ENCODE data around the gene PLSCR5. TPM values are rescaled to one million over a fixed set of nuclear protein-coding genes. Genes with fewer than 3 reads are reported as not detected.

Gene PLSCR5
- total and polyA plus RNA-seq, 4 donors: not detected

GRCh38 chr3:146561879-146562278 is 43.3 kb downstream of the PLSCR5 start:
- TF ChIP-seq RXRA (IDR thresholded peaks at IDR 0.05) (no peak), ATF3 (IDR thresholded peaks at IDR 0.05) (no peak), RAD21 (IDR thresholded peaks at IDR 0.05) (no peak)

GRCh38 chr3:146561463-146561862 is 43.7 kb downstream of the PLSCR5 start:
- H3K4me1 ChIP-seq (ENCODE audit: control insufficient read depth in 4 of 4, insufficient read depth in 4 of 4, low read length in 3 of 4): no peaks in the 10 kb centered on the region
- H3K27ac ChIP-seq (ENCODE audit: low read depth in 1 of 2, low read length in 2 of 2): no peak overlapping the region
- WGBS: 98% methylated on average over 1 of the region's 1 CpG
- no peaks in the 10 kb centered on the region for H3K9me3 ChIP-seq (ENCODE audit: control insufficient read depth in 4 of 4, low read length in 3 of 4)
- H3K36me3 ChIP-seq (ENCODE audit: control insufficient read depth in 4 of 4, insufficient read depth in 3 of 4, low read depth in 1 of 4, low read length in 3 of 4): no peaks in the 10 kb centered on the region
- no peak for DNase-seq (ENCODE audit: low spot score)
- H3K27me3 ChIP-seq (ENCODE audit: control insufficient read depth in 4 of 4, insufficient read depth in 4 of 4, low read length in 3 of 4): no peaks in the 10 kb centered on the region
- H3K4me3 ChIP-seq (ENCODE audit: low read depth in 1 of 3, low read length in 3 of 3): no peak overlapping the region
- no peak overlapping the region for H3K9ac ChIP-seq (ENCODE audit: low read depth in 1 of 2, low read length in 2 of 2)
- TF ChIP-seq YY1 (IDR thresholded peaks at IDR 0.05): no peak

More at GRCh38 chr3:146561879-146562278, 43.3 kb downstream of the PLSCR5 start:
- Histone ChIP-seq H3K9ac (ENCODE audit: low read depth in 1 of 2, low read length in 2 of 2) (no peak overlapping the region), H3K9me3 (ENCODE audit: control insufficient read depth in 4 of 4, low read length in 3 of 4) (no peaks in the 10 kb centered on the region), H3K27ac (ENCODE audit: low read depth in 1 of 2, low read length in 2 of 2) (no peak overlapping the region), H3K27me3 (ENCODE audit: control insufficient read depth in 4 of 4, insufficient read depth in 4 of 4, low read length in 3 of 4) (no peaks in the 10 kb centered on the region), H3K4me1 (ENCODE audit: control insufficient read depth in 4 of 4, insufficient read depth in 4 of 4, low read length in 3 of 4) (no peaks in the 10 kb centered on the region), H3K4me3 (ENCODE audit: low read depth in 1 of 3, low read length in 3 of 3) (no peak overlapping the region), H3K36me3 (ENCODE audit: control insufficient read depth in 4 of 4, insufficient read depth in 3 of 4, low read depth in 1 of 4, low read length in 3 of 4) (no peaks in the 10 kb centered on the region)
- DNase-seq (ENCODE audit: low spot score): no peak
- 86% methylated on average over 1 of the region's 1 CpG for WGBS

GRCh38 chr3:146560678-146561077 is 44.5 kb downstream of the PLSCR5 start:
- Histone ChIP-seq H3K36me3 (ENCODE audit: control insufficient read depth in 4 of 4, insufficient read depth in 3 of 4, low read depth in 1 of 4, low read length in 3 of 4) (no peaks in the 10 kb centered on the region), H3K27ac (ENCODE audit: low read depth in 1 of 2, low read length in 2 of 2) (no peak overlapping the region), H3K4me1 (ENCODE audit: control insufficient read depth in 4 of 4, insufficient read depth in 4 of 4, low read length in 3 of 4) (no peaks in the 10 kb centered on the region), H3K9ac (ENCODE audit: low read depth in 1 of 2, low read length in 2 of 2) (no peak overlapping the region), H3K27me3 (ENCODE audit: control insufficient read depth in 4 of 4, insufficient read depth in 4 of 4, low read length in 3 of 4) (no peaks in the 10 kb centered on the region), H3K4me3 (ENCODE audit: low read depth in 1 of 3, low read length in 3 of 3) (no peak overlapping the region), H3K9me3 (ENCODE audit: control insufficient read depth in 4 of 4, low read length in 3 of 4) (no peaks in the 10 kb centered on the region)
- 81% methylated on average over 2 of the region's 2 CpGs for WGBS
- no peak for DNase-seq (ENCODE audit: low spot score)
- no peak for TF ChIP-seq RXRA (IDR thresholded peaks at IDR 0.05)
- TF ChIP-seq HNF4A (conservative IDR thresholded peaks at IDR 0.05): no peak
- TF ChIP-seq NR2F2 (IDR thresholded peaks at IDR 0.05): no peak
- TF ChIP-seq MAX (IDR thresholded peaks at IDR 0.05): no peak
- TF ChIP-seq EGR1 (IDR thresholded peaks at IDR 0.05; ENCODE audit: low read depth in 2 of 2): no peak
- no peak for TF ChIP-seq JUND (IDR thresholded peaks at IDR 0.05)

GRCh38 chr3:146559388-146559787 is 45.8 kb downstream of the PLSCR5 start:
- TF ChIP-seq CTCF (IDR thresholded peaks at IDR 0.05; ENCODE audit: low read depth, low read length, missing input control) (no peak), HNF4G (IDR thresholded peaks at IDR 0.05) (no peak)
- 95% methylated on average over 3 of the region's 3 CpGs for WGBS
- Histone ChIP-seq H3K9ac (ENCODE audit: low read depth in 1 of 2, low read length in 2 of 2) (no peak overlapping the region), H3K4me1 (ENCODE audit: control insufficient read depth in 4 of 4, insufficient read depth in 4 of 4, low read length in 3 of 4) (no peaks in the 10 kb centered on the region), H3K27me3 (ENCODE audit: control insufficient read depth in 4 of 4, insufficient read depth in 4 of 4, low read length in 3 of 4) (no peaks in the 10 kb centered on the region), H3K36me3 (ENCODE audit: control insufficient read depth in 4 of 4, insufficient read depth in 3 of 4, low read depth in 1 of 4, low read length in 3 of 4) (no peaks in the 10 kb centered on the region), H3K9me3 (ENCODE audit: control insufficient read depth in 4 of 4, low read length in 3 of 4) (no peaks in the 10 kb centered on the region), H3K4me3 (ENCODE audit: low read depth in 1 of 3, low read length in 3 of 3) (no peak overlapping the region), H3K27ac (ENCODE audit: low read depth in 1 of 2, low read length in 2 of 2) (no peak overlapping the region)
- DNase-seq (ENCODE audit: low spot score): no peak

Data from liver (tissue), 9 donors.